Ectodermal cell (in vitro differentiated cells): ENCODE measurements around the gene TP53I11.

Experiments used
- H3K27ac ChIP-seq: 2 replicates; pipeline ENCODE4 v1.7.0; 2013; ENCODE audit warnings: mild to moderate bottlenecking, low read depth, low read length; ENCODE audit not compliant: insufficient read depth, poor library complexity, severe bottlenecking
- H3K27me3 ChIP-seq: 2 replicates; pipeline ENCODE4 v1.7.0; 2013; ENCODE audit warnings: mild to moderate bottlenecking, low read length; ENCODE audit not compliant: insufficient read depth, control insufficient read depth, poor library complexity, severe bottlenecking
- H3K36me3 ChIP-seq: one replicate; pipeline ENCODE4 v1.7.0; 2013; ENCODE audit warnings: low read length; ENCODE audit not compliant: control insufficient read depth, insufficient read depth
- H3K4me1 ChIP-seq: one replicate; pipeline ENCODE4 v1.7.0; 2013; ENCODE audit warnings: low read length; ENCODE audit not compliant: control insufficient read depth, insufficient read depth
- H3K4me3 ChIP-seq: 2 replicates; pipeline ENCODE4 v1.7.0; 2013; ENCODE audit warnings: low read depth, low read length, control low read depth; ENCODE audit not compliant: insufficient read depth
- H3K9me3 ChIP-seq: 2 replicates; pipeline ENCODE4 v1.7.0; 2013; ENCODE audit warnings: mild to moderate bottlenecking, low read length, moderate library complexity; ENCODE audit not compliant: control insufficient read depth
- WGBS, 2 experiments: methylation state at CpG; one replicate each; pipeline ENCODE4 v1.1.7; 2013; ENCODE audit warnings: missing lambda C conversion rate in 2 of 2; 5-methylcytosine and 5-hydroxymethylcytosine counted together

The TP53I11 gene

GRCh38 chr11:44905131-44905866 is 45.4 kb downstream of the TP53I11 start:
- no peaks in the 10 kb centered on the region for H3K27me3 ChIP-seq
- H3K4me3 ChIP-seq, result no peak overlapping the region
- H3K27ac ChIP-seq, result no peak overlapping the region
- peaks cover 10% of the 10 kb centered on the region for H3K4me1 ChIP-seq
- H3K36me3 ChIP-seq, result no peaks in the 10 kb centered on the region
- no peaks in the 10 kb centered on the region for H3K9me3 ChIP-seq
- WGBS, 2 experiments, result 44 to 50% methylated on average over 9 of the region's 9 CpGs

GRCh38 chr11:44904261-44905020 is 46.2 kb downstream of the TP53I11 start:
- no peak overlapping the region for H3K4me3 ChIP-seq
- H3K27ac ChIP-seq, result no peak overlapping the region
- H3K9me3 ChIP-seq, result no peaks in the 10 kb centered on the region
- no peaks in the 10 kb centered on the region for H3K36me3 ChIP-seq
- 83 to 85% methylated on average over 11 of the region's 12 CpGs for WGBS, 2 experiments
- peaks cover 9% of the 10 kb centered on the region for H3K4me1 ChIP-seq
- H3K27me3 ChIP-seq, result no peaks in the 10 kb centered on the region

- WGBS, 2 experiments, result 84 to 94% methylated on average over 3 of the region's 3 CpGs
Observed at GRCh38 chr11:44903518-44903917, 47.2 kb downstream of the TP53I11 start.

GRCh38 chr11:44903035-44903434 is 47.6 kb downstream of the TP53I11 start:
- H3K9me3 ChIP-seq, result no peaks in the 10 kb centered on the region
- H3K27me3 ChIP-seq, result no peaks in the 10 kb centered on the region
- peaks cover 1% of the 10 kb centered on the region for H3K4me1 ChIP-seq
- H3K4me3 ChIP-seq, result no peak overlapping the region
- 76 to 77% methylated on average over 7 of the region's 7 CpGs for whole genome bisulfite sequencing, 2 experiments
- peaks cover 4% of the 10 kb centered on the region for H3K36me3 ChIP-seq
- H3K27ac ChIP-seq, result no peak overlapping the region

More at GRCh38 chr11:44903518-44903917, 47.2 kb downstream of the TP53I11 start:
- Histone ChIP-seq H3K4me1 (peaks cover 3% of the 10 kb centered on the region), H3K4me3 (no peak overlapping the region), H3K27ac (no peak overlapping the region), H3K36me3 (no peaks in the 10 kb centered on the region), H3K9me3 (no peaks in the 10 kb centered on the region), H3K27me3 (no peaks in the 10 kb centered on the region)

- Histone ChIP-seq H3K4me1 (no peaks in the 10 kb centered on the region), H3K9me3 (no peaks in the 10 kb centered on the region), H3K27ac (no peak overlapping the region), H3K27me3 (no peaks in the 10 kb centered on the region), H3K4me3 (no peak overlapping the region), H3K36me3 (peaks cover 7% of the 10 kb centered on the region)
- 93 to 95% methylated on average over 5 of the region's 5 CpGs for whole genome bisulfite sequencing, 2 experiments
Observed at GRCh38 chr11:44901786-44902185, 48.9 kb downstream of the TP53I11 start.

- no peaks in the 10 kb centered on the region for H3K4me1 ChIP-seq
- H3K27ac ChIP-seq, result no peak overlapping the region
- peaks cover 7% of the 10 kb centered on the region for H3K36me3 ChIP-seq
- WGBS, 2 experiments, result 91 to 94% methylated on average over 7 of the region's 7 CpGs
- no peaks in the 10 kb centered on the region for H3K27me3 ChIP-seq
- H3K4me3 ChIP-seq, result no peak overlapping the region
- H3K9me3 ChIP-seq, result no peaks in the 10 kb centered on the region
Observed at GRCh38 chr11:44901120-44901633, 49.5 kb downstream of the TP53I11 start.

- H3K36me3 ChIP-seq, result peaks cover 7% of the 10 kb centered on the region
- H3K4me1 ChIP-seq, result no peaks in the 10 kb centered on the region
- H3K27ac ChIP-seq, result no peak overlapping the region
- H3K9me3 ChIP-seq, result no peaks in the 10 kb centered on the region
- 82 to 88% methylated on average over 3 of the region's 3 CpGs for WGBS, 2 experiments
- H3K27me3 ChIP-seq, result no peaks in the 10 kb centered on the region
- no peak overlapping the region for H3K4me3 ChIP-seq
Observed at GRCh38 chr11:44899959-44900358, 50.7 kb downstream of the TP53I11 start.

GRCh38 chr11:44893846-44894617 is 56.7 kb downstream of the TP53I11 start:
- Histone ChIP-seq H3K4me1 (peaks cover 28% of the 10 kb centered on the region), H3K4me3 (no peak overlapping the region), H3K9me3 (no peaks in the 10 kb centered on the region), H3K27me3 (no peaks in the 10 kb centered on the region), H3K36me3 (peaks cover 7% of the 10 kb centered on the region), H3K27ac (no peak overlapping the region)
- WGBS, 2 experiments, result 44 to 47% methylated on average over 19 of the region's 21 CpGs

GRCh38 chr11:44893308-44893822 is 57.3 kb downstream of the TP53I11 start:
- H3K27ac ChIP-seq, result no peak overlapping the region
- H3K4me1 ChIP-seq, result peaks cover 32% of the 10 kb centered on the region
- H3K27me3 ChIP-seq, result no peaks in the 10 kb centered on the region
- 66 to 71% methylated on average over 10 of the region's 10 CpGs for WGBS, 2 experiments
- peaks cover 6% of the 10 kb centered on the region for H3K36me3 ChIP-seq
- no peak overlapping the region for H3K4me3 ChIP-seq
- H3K9me3 ChIP-seq, result no peaks in the 10 kb centered on the region
